ENCODE measurements around the gene RNF125.

- TF ChIP-seq EP300 (IDR thresholded peaks at IDR 0.05; ENCODE audit: borderline replicate concordance in 1 of 2, control insufficient read depth in 1 of 2, low read depth in 2 of 2, low read length in 2 of 2) (no peak), BCL11A (IDR thresholded peaks at IDR 0.05; ENCODE audit: low read depth, low read length) (no peak), ATF2 (IDR thresholded peaks at IDR 0.05; ENCODE audit: low read length) (no peak)
Measured at GRCh38 chr18:32104516-32104915, 85.9 kb downstream of the RNF125 start.

Measured in GM12878 (cell line).